Ishikawa (cell line): ENCODE measurements around the gene PROZ.

Experiments
- CEBPB ChIP-seq: IDR thresholded peaks from 2 replicates; pipeline ENCODE4 v1.6.1; 2012
- CREB1 ChIP-seq: IDR thresholded peaks from 2 replicates; pipeline ENCODE4 v1.6.1; 2012; ENCODE audit warnings: low read depth
- EGR1 ChIP-seq: IDR thresholded peaks from 2 replicates; pipeline ENCODE4 v1.6.1; 2012
- EP300 ChIP-seq: IDR thresholded peaks from 2 replicates; pipeline ENCODE4 v1.6.1; 2012; ENCODE audit warnings: borderline replicate concordance
- FOXM1 ChIP-seq: IDR thresholded peaks from 2 replicates; pipeline ENCODE4 v1.6.1; 2012; ENCODE audit warnings: low read depth, borderline replicate concordance
- NFIC ChIP-seq: IDR thresholded peaks from 2 replicates; pipeline ENCODE4 v1.6.1; 2012
- RAD21 ChIP-seq: IDR thresholded peaks from 2 replicates; pipeline ENCODE4 v1.6.1; 2012; ENCODE audit warnings: low read depth
- TAF1 ChIP-seq: IDR thresholded peaks from 2 replicates; pipeline ENCODE4 v1.6.1; 2012; ENCODE audit warnings: low read depth, mild to moderate bottlenecking
- TCF12 ChIP-seq: IDR thresholded peaks from 2 replicates; pipeline ENCODE4 v1.6.1; 2012; ENCODE audit warnings: low read depth
- TEAD4 ChIP-seq: IDR thresholded peaks from 2 replicates; pipeline ENCODE4 v1.6.1; 2012
- YY1 ChIP-seq: IDR thresholded peaks from 2 replicates; pipeline ENCODE4 v1.6.1; 2012; ENCODE audit warnings: low read depth
- ZBTB7A ChIP-seq: IDR thresholded peaks from 2 replicates; pipeline ENCODE4 v1.6.1; 2012; ENCODE audit warnings: low read depth
- TF ChIP-seq, protein P1 (sequence below): IDR thresholded peaks from 2 replicates; pipeline ENCODE4 v1.6.1; 2012
- TF ChIP-seq, protein P2 (sequence below): IDR thresholded peaks from 2 replicates; pipeline ENCODE4 v1.6.1; 2012; ENCODE audit warnings: low read depth, mild to moderate bottlenecking
- TF ChIP-seq, protein P3 (sequence below): IDR thresholded peaks from 2 replicates; pipeline ENCODE4 v1.6.1; 2012

Gene PROZ

DNA sequence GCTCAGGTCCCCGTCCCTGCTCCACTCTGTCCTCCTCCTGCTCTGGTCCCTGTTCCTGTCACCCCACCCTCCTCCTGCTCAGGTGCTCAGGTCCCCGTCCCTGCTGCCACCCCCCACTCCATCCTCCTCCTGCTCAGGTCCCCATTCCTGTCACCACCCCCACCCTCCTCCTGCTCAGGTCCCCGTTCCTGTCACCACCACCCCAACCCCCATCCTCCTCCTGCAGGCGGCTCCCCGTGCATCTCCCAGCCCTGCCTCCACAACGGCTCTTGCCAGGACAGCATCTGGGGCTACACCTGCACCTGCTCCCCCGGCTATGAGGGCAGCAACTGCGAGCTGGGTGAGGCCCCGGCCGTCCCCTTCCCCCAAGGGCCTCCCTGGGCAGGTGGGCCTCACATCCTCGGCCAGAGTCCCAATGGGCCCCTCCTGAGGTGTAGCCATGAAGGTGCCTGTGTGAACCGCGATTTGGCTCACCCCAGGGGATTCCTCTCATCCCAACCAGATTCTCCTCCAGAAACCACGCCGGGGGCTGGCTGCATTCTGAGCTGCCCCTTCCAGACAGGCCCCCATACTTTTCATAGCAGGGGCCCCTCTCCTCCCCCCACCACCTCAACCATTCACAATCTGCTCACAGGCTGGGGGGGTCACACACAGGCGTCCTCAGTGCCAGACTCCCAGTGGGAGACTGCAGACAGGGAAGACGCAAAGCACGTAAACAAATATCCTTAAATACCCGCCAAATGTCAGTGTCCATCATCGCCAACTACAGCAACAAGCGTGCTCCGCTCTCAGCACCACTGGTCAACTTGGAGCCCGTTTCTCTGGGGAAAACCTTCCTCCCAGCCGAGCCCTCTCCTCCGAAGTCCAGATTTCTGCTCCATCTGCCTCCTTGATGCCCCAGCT is 4.6 kb downstream of the PROZ start:
- TF ChIP-seq, protein P1, sequence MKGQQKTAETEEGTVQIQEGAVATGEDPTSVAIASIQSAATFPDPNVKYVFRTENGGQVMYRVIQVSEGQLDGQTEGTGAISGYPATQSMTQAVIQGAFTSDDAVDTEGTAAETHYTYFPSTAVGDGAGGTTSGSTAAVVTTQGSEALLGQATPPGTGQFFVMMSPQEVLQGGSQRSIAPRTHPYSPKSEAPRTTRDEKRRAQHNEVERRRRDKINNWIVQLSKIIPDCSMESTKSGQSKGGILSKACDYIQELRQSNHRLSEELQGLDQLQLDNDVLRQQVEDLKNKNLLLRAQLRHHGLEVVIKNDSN, result no peak
- no peak for TF ChIP-seq CEBPB
- no peak for TF ChIP-seq TCF12
- TF ChIP-seq TAF1, result no peak
- no peak for TF ChIP-seq FOXM1
- TF ChIP-seq CREB1, result no peak
- TF ChIP-seq EP300, result no peak
- TF ChIP-seq, protein P2, sequence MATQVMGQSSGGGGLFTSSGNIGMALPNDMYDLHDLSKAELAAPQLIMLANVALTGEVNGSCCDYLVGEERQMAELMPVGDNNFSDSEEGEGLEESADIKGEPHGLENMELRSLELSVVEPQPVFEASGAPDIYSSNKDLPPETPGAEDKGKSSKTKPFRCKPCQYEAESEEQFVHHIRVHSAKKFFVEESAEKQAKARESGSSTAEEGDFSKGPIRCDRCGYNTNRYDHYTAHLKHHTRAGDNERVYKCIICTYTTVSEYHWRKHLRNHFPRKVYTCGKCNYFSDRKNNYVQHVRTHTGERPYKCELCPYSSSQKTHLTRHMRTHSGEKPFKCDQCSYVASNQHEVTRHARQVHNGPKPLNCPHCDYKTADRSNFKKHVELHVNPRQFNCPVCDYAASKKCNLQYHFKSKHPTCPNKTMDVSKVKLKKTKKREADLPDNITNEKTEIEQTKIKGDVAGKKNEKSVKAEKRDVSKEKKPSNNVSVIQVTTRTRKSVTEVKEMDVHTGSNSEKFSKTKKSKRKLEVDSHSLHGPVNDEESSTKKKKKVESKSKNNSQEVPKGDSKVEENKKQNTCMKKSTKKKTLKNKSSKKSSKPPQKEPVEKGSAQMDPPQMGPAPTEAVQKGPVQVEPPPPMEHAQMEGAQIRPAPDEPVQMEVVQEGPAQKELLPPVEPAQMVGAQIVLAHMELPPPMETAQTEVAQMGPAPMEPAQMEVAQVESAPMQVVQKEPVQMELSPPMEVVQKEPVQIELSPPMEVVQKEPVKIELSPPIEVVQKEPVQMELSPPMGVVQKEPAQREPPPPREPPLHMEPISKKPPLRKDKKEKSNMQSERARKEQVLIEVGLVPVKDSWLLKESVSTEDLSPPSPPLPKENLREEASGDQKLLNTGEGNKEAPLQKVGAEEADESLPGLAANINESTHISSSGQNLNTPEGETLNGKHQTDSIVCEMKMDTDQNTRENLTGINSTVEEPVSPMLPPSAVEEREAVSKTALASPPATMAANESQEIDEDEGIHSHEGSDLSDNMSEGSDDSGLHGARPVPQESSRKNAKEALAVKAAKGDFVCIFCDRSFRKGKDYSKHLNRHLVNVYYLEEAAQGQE, result no peak
- no peak for TF ChIP-seq RAD21
- TF ChIP-seq YY1, result no peak
- no peak for TF ChIP-seq NFIC
- TF ChIP-seq ZBTB7A, result no peak
- TF ChIP-seq, protein P3, sequence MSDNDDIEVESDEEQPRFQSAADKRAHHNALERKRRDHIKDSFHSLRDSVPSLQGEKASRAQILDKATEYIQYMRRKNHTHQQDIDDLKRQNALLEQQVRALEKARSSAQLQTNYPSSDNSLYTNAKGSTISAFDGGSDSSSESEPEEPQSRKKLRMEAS, result no peak
- no peak for TF ChIP-seq EGR1
- no peak for TF ChIP-seq TEAD4

DNA sequence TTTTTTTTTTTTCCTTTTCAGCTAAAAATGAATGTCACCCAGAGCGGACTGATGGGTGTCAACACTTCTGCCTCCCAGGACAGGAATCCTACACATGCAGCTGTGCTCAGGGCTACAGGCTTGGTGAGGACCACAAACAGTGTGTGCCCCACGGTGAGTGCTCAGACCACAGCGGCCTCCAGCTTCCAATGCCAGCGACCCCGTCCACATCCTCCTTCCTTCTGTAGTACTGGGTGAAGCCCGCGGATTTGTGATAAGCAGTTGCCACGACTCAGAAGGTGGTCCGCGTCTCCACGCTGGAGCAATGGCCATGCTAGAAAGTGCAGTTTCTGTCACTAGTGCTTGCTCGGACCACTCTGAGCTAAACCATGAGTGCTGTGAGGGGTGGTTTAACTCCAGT is 6.0 kb downstream of the PROZ start:
- TF ChIP-seq EP300, result no peak
- TF ChIP-seq EGR1, result no peak
- no peak for TF ChIP-seq CEBPB
- no peak for TF ChIP-seq FOXM1
- no peak for TF ChIP-seq TCF12

DNA sequence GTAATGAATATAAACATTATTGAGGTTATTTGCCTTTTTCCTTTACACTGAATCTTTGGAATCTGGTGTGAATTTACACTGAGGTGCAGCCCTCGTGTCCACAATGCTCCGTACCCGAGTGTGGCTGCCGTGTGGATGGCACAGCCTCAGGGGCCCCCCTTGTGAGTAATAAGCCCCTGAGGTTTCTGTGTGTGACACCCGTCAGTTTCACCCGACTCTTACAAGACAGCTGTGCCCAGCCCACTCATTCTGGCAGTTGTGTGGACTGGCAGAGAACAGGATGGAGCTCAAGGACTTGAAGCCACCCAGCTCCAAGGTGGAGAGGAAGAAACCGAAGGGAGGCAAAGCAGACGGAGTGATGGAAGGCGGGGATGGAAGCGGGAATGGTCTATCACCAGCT is 7.8 kb downstream of the PROZ start:
- TF ChIP-seq CREB1, result no peak
- no peak for TF ChIP-seq EGR1
- TF ChIP-seq, protein P2, result no peak
- no peak for TF ChIP-seq CEBPB
- TF ChIP-seq TAF1, result no peak
- TF ChIP-seq TCF12, result no peak
- TF ChIP-seq NFIC, result no peak
- no peak for TF ChIP-seq EP300
- TF ChIP-seq, protein P1, result no peak
- TF ChIP-seq RAD21, result no peak
- TF ChIP-seq YY1, result no peak
- no peak for TF ChIP-seq TEAD4
- TF ChIP-seq FOXM1, result no peak
- no peak for TF ChIP-seq ZBTB7A
- TF ChIP-seq, protein P3, result no peak

DNA sequence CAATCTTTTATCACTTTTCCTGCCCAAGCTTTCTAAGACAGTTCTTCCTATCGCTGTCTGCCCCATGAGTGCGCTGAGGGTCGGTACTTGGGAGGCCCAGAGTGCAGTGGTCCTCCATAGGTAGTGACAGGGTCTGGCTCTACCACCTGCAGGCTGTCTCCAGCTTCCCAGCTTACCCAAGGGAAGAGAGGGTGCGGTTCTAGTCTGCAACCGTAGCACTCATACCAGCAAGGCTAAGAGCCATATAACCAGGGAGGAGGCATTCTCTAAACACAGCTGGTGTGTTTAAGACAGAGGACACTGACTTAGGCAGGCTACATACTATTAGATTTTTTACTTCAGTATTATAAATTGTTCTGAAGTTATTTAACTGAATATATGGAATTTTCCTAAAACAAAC is 8.2 kb downstream of the PROZ start:
- TF ChIP-seq YY1 (no peak), FOXM1 (no peak), CREB1 (no peak), EGR1 (no peak), RAD21 (no peak), ZBTB7A (no peak), TCF12 (no peak), CEBPB (no peak)
- TF ChIP-seq, protein P3, result no peak
- TF ChIP-seq, protein P1, result no peak

DNA sequence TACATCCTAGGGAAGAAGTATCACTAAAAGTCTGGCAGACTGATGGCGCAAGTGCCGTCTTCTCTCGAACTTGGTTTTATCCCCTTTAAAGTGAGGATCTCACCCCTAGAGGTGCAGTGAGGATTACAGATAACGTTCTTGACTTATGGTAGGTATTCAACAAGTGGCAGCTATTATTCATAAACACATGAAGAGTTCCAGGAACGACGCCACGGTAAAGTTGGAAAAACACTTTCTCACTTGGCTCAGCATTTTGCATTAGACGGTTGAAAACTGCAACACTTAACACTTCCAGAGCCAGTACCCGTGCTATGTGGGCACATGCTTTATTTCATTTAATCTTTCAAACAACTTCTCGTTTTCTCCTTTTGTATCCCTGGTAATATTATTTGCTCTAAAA is 8.7 kb downstream of the PROZ start:
- TF ChIP-seq, protein P3, result no peak
- TF ChIP-seq EP300 (no peak), RAD21 (no peak), CEBPB (no peak), NFIC (no peak), EGR1 (no peak), CREB1 (no peak), TCF12 (no peak), ZBTB7A (no peak), YY1 (no peak), TAF1 (no peak), FOXM1 (no peak), TEAD4 (no peak)
- TF ChIP-seq, protein P2, result no peak
- TF ChIP-seq, protein P1, result no peak
